ENCODE data around the gene DNMBP.

DNMBP gene

DNA sequence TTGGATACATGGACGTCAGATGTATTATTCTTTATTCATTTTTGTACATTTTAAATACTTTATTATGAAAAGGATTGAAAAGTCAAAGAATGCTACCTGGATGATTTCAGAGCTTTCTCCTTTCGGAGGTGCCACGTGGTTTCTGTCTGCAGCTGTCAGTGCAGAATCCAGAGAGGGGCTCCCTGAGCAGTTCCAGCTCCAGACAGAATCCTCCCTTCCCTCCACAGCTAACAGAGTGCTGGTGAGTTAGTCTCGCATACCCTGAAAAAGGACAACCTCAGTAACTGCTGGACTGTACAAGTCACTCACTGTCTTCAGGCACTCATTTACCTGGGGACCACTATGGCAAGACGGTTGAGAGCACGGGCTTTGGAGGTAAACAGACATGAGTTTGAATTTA lies 10.9 kb downstream of the DNMBP start:
- Histone ChIP-seq H3K27ac (no peak overlapping the region), H3K36me3 (replicated peaks) (peaks cover 11% of the 10 kb centered on the region), H3K27me3 (replicated peaks) (no peaks in the 10 kb centered on the region), H3K4me3 (ENCODE audit: low read depth, low read length) (no peak overlapping the region)
- in situ Hi-C loops (cut with HindIII; ENCODE audit: low pct_ligation_motif_present, low sequenced_read_pairs), result no loop called here
- TF ChIP-seq, protein P1, sequence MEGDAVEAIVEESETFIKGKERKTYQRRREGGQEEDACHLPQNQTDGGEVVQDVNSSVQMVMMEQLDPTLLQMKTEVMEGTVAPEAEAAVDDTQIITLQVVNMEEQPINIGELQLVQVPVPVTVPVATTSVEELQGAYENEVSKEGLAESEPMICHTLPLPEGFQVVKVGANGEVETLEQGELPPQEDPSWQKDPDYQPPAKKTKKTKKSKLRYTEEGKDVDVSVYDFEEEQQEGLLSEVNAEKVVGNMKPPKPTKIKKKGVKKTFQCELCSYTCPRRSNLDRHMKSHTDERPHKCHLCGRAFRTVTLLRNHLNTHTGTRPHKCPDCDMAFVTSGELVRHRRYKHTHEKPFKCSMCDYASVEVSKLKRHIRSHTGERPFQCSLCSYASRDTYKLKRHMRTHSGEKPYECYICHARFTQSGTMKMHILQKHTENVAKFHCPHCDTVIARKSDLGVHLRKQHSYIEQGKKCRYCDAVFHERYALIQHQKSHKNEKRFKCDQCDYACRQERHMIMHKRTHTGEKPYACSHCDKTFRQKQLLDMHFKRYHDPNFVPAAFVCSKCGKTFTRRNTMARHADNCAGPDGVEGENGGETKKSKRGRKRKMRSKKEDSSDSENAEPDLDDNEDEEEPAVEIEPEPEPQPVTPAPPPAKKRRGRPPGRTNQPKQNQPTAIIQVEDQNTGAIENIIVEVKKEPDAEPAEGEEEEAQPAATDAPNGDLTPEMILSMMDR (IDR thresholded peaks at IDR 0.05; ENCODE audit: low read depth, low read length, missing control alignments), result no peak
- DNase-seq, result no peak

GRCh38 chr10:99996671-99997648 lies 12.8 kb downstream of the DNMBP start:
- in situ Hi-C loops (cut with HindIII; ENCODE audit: low pct_ligation_motif_present, low sequenced_read_pairs), result no loop called here
- H3K27ac ChIP-seq, result peak overlapping the region; percentile 12
- no peaks in the 10 kb centered on the region for H3K27me3 ChIP-seq (replicated peaks)
- H3K36me3 ChIP-seq (replicated peaks), result peaks cover 12% of the 10 kb centered on the region
- TF ChIP-seq, protein P1 (IDR thresholded peaks at IDR 0.05; ENCODE audit: low read depth, low read length, missing control alignments), result no peak
- H3K4me3 ChIP-seq (ENCODE audit: low read depth, low read length), result no peak overlapping the region
- DNase-seq, result no peak

- in situ Hi-C loops (cut with HindIII; ENCODE audit: low pct_ligation_motif_present, low sequenced_read_pairs), result no loop called here
- H3K4me3 ChIP-seq (ENCODE audit: low read depth, low read length), result no peak overlapping the region
- H3K27me3 ChIP-seq (replicated peaks), result no peaks in the 10 kb centered on the region
- no peak overlapping the region for H3K27ac ChIP-seq
- TF ChIP-seq, protein P1 (IDR thresholded peaks at IDR 0.05; ENCODE audit: low read depth, low read length, missing control alignments), result no peak
- peaks cover 14% of the 10 kb centered on the region for H3K36me3 ChIP-seq (replicated peaks)
- DNase-seq, result no peak
These were observed 14.0 kb downstream of the DNMBP start for GRCh38 chr10:99995713-99996112.

GRCh38 chr10:99995269-99995668 lies 14.5 kb downstream of the DNMBP start:
- Histone ChIP-seq H3K36me3 (replicated peaks) (peaks cover 11% of the 10 kb centered on the region), H3K4me3 (ENCODE audit: low read depth, low read length) (no peak overlapping the region), H3K27me3 (replicated peaks) (no peaks in the 10 kb centered on the region), H3K27ac (no peak overlapping the region)
- no peak for DNase-seq
- in situ Hi-C loops (cut with HindIII; ENCODE audit: low pct_ligation_motif_present, low sequenced_read_pairs), result no loop called here
- TF ChIP-seq, protein P1 (IDR thresholded peaks at IDR 0.05; ENCODE audit: low read depth, low read length, missing control alignments), result no peak

DNA sequence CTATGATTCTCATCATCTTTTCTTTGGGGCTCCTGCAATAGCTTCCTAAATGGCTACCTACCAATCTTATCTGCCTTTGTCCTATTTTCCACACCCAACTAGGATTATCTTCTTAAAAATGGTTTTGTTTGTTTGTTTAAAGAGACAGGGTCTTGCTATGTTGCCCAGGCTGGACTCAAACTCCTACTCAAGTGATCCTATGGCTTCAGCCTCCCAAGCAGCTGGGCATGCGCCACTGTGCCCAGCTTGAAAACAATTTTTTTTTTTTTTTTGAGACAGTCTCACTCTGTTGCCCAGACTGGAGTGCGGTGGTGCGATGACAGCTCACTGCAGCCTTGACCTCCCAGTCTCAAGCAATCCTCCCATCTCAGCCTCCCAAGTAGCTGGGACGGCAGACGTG lies 14.9 kb downstream of the DNMBP start:
- peaks cover 8% of the 10 kb centered on the region for H3K36me3 ChIP-seq (replicated peaks)
- H3K4me3 ChIP-seq (ENCODE audit: low read depth, low read length), result no peak overlapping the region
- TF ChIP-seq, protein P1 (IDR thresholded peaks at IDR 0.05; ENCODE audit: low read depth, low read length, missing control alignments), result no peak
- peak overlapping the region; percentile 63 for H3K27ac ChIP-seq
- no peak for DNase-seq
- in situ Hi-C loops (cut with HindIII; ENCODE audit: low pct_ligation_motif_present, low sequenced_read_pairs), result no loop called here
- H3K27me3 ChIP-seq (replicated peaks), result no peaks in the 10 kb centered on the region

Data from brain microvascular endothelial cell (primary cell).